ENCODE data around the gene MVK. TPM values are rescaled to one million over a fixed set of nuclear protein-coding genes. Genes with fewer than 3 reads are reported as not detected.

The MVK gene
- total and polyA plus RNA-seq, 2 donors from 2014 or later = 40.0 to 48.1 TPM

- Histone ChIP-seq H3K27me3 (ENCODE audit: control insufficient read depth, insufficient read depth, low read length) (no peaks in the 10 kb centered on the region), H3K4me1 (ENCODE audit: control insufficient read depth in 2 of 3, insufficient read depth in 2 of 3, low read depth in 1 of 3, low read length in 3 of 3) (peaks cover 0 to 8% (median 3%) of the 10 kb centered on the region in 3 donors), H3K9ac (ENCODE audit: low read length in 3 of 3) (no peak overlapping the region), H3K9me3 (ENCODE audit: control insufficient read depth in 2 of 3, insufficient read depth in 1 of 3, low read length in 3 of 3) (no peaks in the 10 kb centered on the region), H3K36me3 (ENCODE audit: control insufficient read depth in 2 of 3, insufficient read depth in 3 of 3, low read length in 3 of 3) (peaks cover 0 to 14% (median 3%) of the 10 kb centered on the region in 3 donors), H3K27ac (ENCODE audit: low read depth in 2 of 2, low read length in 2 of 2) (no peak overlapping the region), H3K4me3 (ENCODE audit: low read length in 3 of 3) (no peak overlapping the region)
- intact Hi-C loops (cut with DNase I) = no loop called here
- no peak for TF ChIP-seq CTCF (IDR thresholded peaks at IDR 0.05; ENCODE audit: borderline replicate concordance, extremely low read depth, insufficient read depth)
- DNase-seq (no peak), FAIRE-seq (no peak)
These were observed 17.0 kb downstream of the MVK start for GRCh38 chr12:109590566-109590965.

GRCh38 chr12:109591041-109591440 is 17.4 kb downstream of the MVK start:
- Histone ChIP-seq H3K9me3 (ENCODE audit: control insufficient read depth in 2 of 3, insufficient read depth in 1 of 3, low read length in 3 of 3) (no peaks in the 10 kb centered on the region), H3K27me3 (ENCODE audit: control insufficient read depth, insufficient read depth, low read length) (no peaks in the 10 kb centered on the region), H3K27ac (ENCODE audit: low read depth in 2 of 2, low read length in 2 of 2) (no peak overlapping the region), H3K4me3 (ENCODE audit: low read length in 3 of 3) (no peak overlapping the region), H3K36me3 (ENCODE audit: control insufficient read depth in 2 of 3, insufficient read depth in 3 of 3, low read length in 3 of 3) (peaks cover 0 to 14% (median 3%) of the 10 kb centered on the region in 3 donors), H3K9ac (ENCODE audit: low read length in 3 of 3) (no peak overlapping the region), H3K4me1 (ENCODE audit: control insufficient read depth in 2 of 3, insufficient read depth in 2 of 3, low read depth in 1 of 3, low read length in 3 of 3) (peaks cover 0 to 8% (median 3%) of the 10 kb centered on the region in 3 donors)
- intact Hi-C loops (cut with DNase I) = no loop called here
- no peak for DNase-seq
- FAIRE-seq = no peak
- no peak for TF ChIP-seq CTCF (IDR thresholded peaks at IDR 0.05; ENCODE audit: borderline replicate concordance, extremely low read depth, insufficient read depth)

GRCh38 chr12:109592195-109592904 is 18.8 kb downstream of the MVK start:
- Histone ChIP-seq H3K36me3 (ENCODE audit: control insufficient read depth in 2 of 3, insufficient read depth in 3 of 3, low read length in 3 of 3) (peaks cover 0 to 7% (median 3%) of the 10 kb centered on the region in 3 donors), H3K9ac (ENCODE audit: low read length in 3 of 3) (no peak overlapping the region), H3K4me3 (ENCODE audit: low read length in 3 of 3) (no peak overlapping the region), H3K4me1 (ENCODE audit: control insufficient read depth in 2 of 3, insufficient read depth in 2 of 3, low read depth in 1 of 3, low read length in 3 of 3) (peaks cover 0 to 8% (median 3%) of the 10 kb centered on the region in 3 donors), H3K27ac (ENCODE audit: low read depth in 2 of 2, low read length in 2 of 2) (no peak overlapping the region), H3K9me3 (ENCODE audit: control insufficient read depth in 2 of 3, insufficient read depth in 1 of 3, low read length in 3 of 3) (no peaks in the 10 kb centered on the region), H3K27me3 (ENCODE audit: control insufficient read depth, insufficient read depth, low read length) (no peaks in the 10 kb centered on the region)
- DNase-seq (no peak), FAIRE-seq (no peak)
- no peak for TF ChIP-seq CTCF (IDR thresholded peaks at IDR 0.05; ENCODE audit: borderline replicate concordance, extremely low read depth, insufficient read depth)
- intact Hi-C loops (cut with DNase I) = no loop called here
